Stomach (tissue), 9 donors: Measurements from ENCODE around the gene PLEKHG4B. TPM values are rescaled to one million over a fixed set of nuclear protein-coding genes. Genes with fewer than 3 reads are reported as not detected.

Source experiments
- DNase-seq, 2 donors: peaks; one replicate each; pipeline versions ENCODE4 v3.0.0 to v3.0.0-alpha.2; 2013 to 2019
- H3K27ac ChIP-seq, 5 donors: fragments of 200-600 bp in 4 of 5; sonication (generic) in 4 of 5; one replicate each; pipeline ENCODE4 v1.5.1; 2013 to 2019; ENCODE audit warnings: mild to moderate bottlenecking in 1 of 5, moderate library complexity in 1 of 5
- H3K27me3 ChIP-seq, 3 donors: fragments of 200-600 bp; sonication (generic); one replicate each; pipeline ENCODE4 v1.5.1; 2017 to 2019; ENCODE audit warnings: mixed run types in 1 of 3
- H3K36me3 ChIP-seq, 4 donors: fragments of 200-600 bp; sonication (generic); 1 replicate in 3 of 4; 2 replicates in 1 of 4; pipeline ENCODE4 v1.5.1; 2016 to 2019
- H3K4me1 ChIP-seq, 4 donors: fragments of 200-600 bp; sonication (generic); one replicate each; pipeline ENCODE4 v1.5.1; 2016 to 2019
- H3K4me3 ChIP-seq, 4 donors: fragments of 200-600 bp; sonication (generic) in 3 of 4; one replicate each; pipeline ENCODE4 v1.5.1; 2016 to 2019; ENCODE audit warnings: mild to moderate bottlenecking in 1 of 4
- H3K9me3 ChIP-seq, 4 donors: fragments of 200-600 bp; sonication (generic); one replicate each; pipeline ENCODE4 v1.5.1; 2016 to 2019
- EP300 ChIP-seq: sonication (generic); formaldehyde crosslinking; IDR thresholded peaks from one replicate; pipeline ENCODE4 v1.6.1; 2017; ENCODE audit warnings: antibody characterized with exemption
- POLR2A ChIP-seq, 4 donors: fragments of 450-650 bp; IDR thresholded peaks; one replicate each; pipeline ENCODE4 v1.6.1; 2016; ENCODE audit warnings: antibody characterized with exemption in 4 of 4, control low read depth in 2 of 4, mild to moderate bottlenecking in 1 of 4, moderate library complexity in 1 of 4
- POLR2AphosphoS5 ChIP-seq, 3 donors: sonication (generic); formaldehyde crosslinking; IDR thresholded peaks; one replicate each; pipeline ENCODE4 v1.6.1; 2016; ENCODE audit warnings: antibody characterized with exemption in 3 of 3
- WGBS, 5 donors: extraction: QIAGEN DNeasy Blood & Tissue Kit in 3 of 5; methylation state at CpG; one replicate each; pipeline versions ENCODE4 v1.1.5 to v1.1.7; 2013 to 2018; 5-methylcytosine and 5-hydroxymethylcytosine counted together
- intact Hi-C: fragments of 100-400 bp; cut with DNase I; formaldehyde crosslinking; loops from one replicate; pipeline ENCODE4 v1.15.1; 2023; ENCODE audit warnings: low total_unique reads
- polyA plus RNA-seq, 3 donors: library from polyadenylated mRNA; stranded (reverse); fragments of 200-250 nt; gene quantifications; one replicate each; pipeline ENCODE4 v1.2.3, GENCODE V29; 2013
- total RNA-seq, 5 donors: library from RNA; depleted of rRNA; stranded (reverse); fragments of >200 nt; gene quantifications; one replicate each; pipeline versions ENCODE4 v1.1.0 to v1.2.3, GENCODE V29; 2014 to 2016
- TF ChIP-seq, protein P1 (sequence below), 7 experiments: fragments of 450-650 bp in 4 of 7; fragments of 200-600 bp in 3 of 7; sonication (generic) in 3 of 7; IDR thresholded peaks; one replicate each; pipeline ENCODE4 v1.5.1; 2016 to 2019; ENCODE audit warnings: antibody characterized with exemption in 7 of 7, control low read depth in 2 of 7, mild to moderate bottlenecking in 1 of 7
- donor health status: healthy with polysubstance abuse.
- donor health status: Bipolar disorder and iron deficiency.
- donor health status: healthy.

PLEKHG4B gene
- total and polyA plus RNA-seq, 8 donors, result 0.15 to 4.3 (median 1.8) TPM; not detected in 1

- TF ChIP-seq EP300 (no peak), POLR2A (IDR thresholded peaks at IDR 0.05) (no peak), POLR2AphosphoS5 (IDR thresholded peaks at IDR 0.05) (no peak)
- TF ChIP-seq, protein P1, sequence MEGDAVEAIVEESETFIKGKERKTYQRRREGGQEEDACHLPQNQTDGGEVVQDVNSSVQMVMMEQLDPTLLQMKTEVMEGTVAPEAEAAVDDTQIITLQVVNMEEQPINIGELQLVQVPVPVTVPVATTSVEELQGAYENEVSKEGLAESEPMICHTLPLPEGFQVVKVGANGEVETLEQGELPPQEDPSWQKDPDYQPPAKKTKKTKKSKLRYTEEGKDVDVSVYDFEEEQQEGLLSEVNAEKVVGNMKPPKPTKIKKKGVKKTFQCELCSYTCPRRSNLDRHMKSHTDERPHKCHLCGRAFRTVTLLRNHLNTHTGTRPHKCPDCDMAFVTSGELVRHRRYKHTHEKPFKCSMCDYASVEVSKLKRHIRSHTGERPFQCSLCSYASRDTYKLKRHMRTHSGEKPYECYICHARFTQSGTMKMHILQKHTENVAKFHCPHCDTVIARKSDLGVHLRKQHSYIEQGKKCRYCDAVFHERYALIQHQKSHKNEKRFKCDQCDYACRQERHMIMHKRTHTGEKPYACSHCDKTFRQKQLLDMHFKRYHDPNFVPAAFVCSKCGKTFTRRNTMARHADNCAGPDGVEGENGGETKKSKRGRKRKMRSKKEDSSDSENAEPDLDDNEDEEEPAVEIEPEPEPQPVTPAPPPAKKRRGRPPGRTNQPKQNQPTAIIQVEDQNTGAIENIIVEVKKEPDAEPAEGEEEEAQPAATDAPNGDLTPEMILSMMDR (IDR thresholded peaks at IDR 0.05), result no peak
- Histone ChIP-seq H3K4me3 (no peak overlapping the region), H3K27me3 (peaks cover 0 to 49% (median 26%) of the 10 kb centered on the region in 3 donors), H3K27ac (no peak overlapping the region), H3K9me3 (no peaks in the 10 kb centered on the region), H3K36me3 (no peaks in the 10 kb centered on the region), H3K4me1 (peaks cover 15 to 22% (median 19%) of the 10 kb centered on the region in 4 donors)
- intact Hi-C loops, result no loop called here
- no peak for DNase-seq
- 83 to 91% (median 90%) methylated on average over 8 of the region's 8 CpGs for WGBS, 5 donors
Measured at GRCh38 chr5:49953-50544, 41.9 kb upstream of the PLEKHG4B start.

DNA sequence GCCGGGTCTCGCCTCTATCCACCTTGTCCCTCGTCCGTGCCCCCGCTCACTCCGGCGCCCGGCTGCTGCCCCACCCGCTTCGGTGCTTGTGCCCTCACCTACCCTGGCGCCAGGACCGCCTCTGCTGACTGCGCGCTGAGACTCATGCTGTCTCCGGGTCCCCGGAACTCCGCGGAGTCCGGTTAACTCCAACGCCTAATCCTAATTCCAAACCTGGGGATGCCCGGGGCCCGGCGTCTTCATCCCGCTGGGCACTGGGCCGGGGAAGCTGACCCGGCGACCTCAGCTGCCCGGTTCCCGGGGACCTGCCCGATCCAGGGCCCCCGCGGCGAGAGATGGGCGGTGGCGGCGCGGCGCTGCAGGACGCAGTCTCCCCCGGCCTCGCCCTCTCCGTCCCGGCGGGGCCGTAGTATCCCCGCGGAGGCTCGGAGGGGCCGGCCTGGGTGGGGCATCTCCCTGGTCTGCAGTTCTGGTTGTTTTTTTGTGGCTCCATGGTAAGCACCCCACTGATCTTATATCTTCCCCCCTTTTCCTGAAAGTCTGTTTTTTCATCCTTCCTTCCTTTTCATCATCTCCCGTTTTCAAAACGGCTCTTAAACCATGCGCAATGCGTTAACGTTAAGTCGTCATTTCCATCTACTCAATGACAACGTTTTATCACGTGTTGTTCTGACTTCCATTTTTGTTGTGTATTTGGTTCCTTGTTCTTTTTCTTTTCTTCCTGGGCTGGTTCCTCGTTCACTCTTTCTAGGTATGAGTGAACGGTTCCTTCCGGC, 41.1 kb upstream of the PLEKHG4B start:
- intact Hi-C loops, result no loop called here
- DNase-seq, result no peak
- peaks cover 0 to 53% (median 31%) of the 10 kb centered on the region in 3 donors for H3K27me3 ChIP-seq
- H3K36me3 ChIP-seq, result no peaks in the 10 kb centered on the region
- H3K27ac ChIP-seq, result no peak overlapping the region
- H3K9me3 ChIP-seq, result no peaks in the 10 kb centered on the region
- H3K4me1 ChIP-seq, result peaks cover 15 to 25% (median 20%) of the 10 kb centered on the region in 4 donors
- H3K4me3 ChIP-seq, result no peak overlapping the region
- TF ChIP-seq POLR2A (IDR thresholded peaks at IDR 0.05) (no peak), POLR2AphosphoS5 (IDR thresholded peaks at IDR 0.05) (no peak), EP300 (no peak)
- TF ChIP-seq, protein P1 (IDR thresholded peaks at IDR 0.05), result no peak
- 68 to 83% (median 79%) methylated on average over 47 to 60 of the region's 60 CpGs for WGBS, 5 donors

- intact Hi-C loops, result no loop called here
- H3K36me3 ChIP-seq, result no peaks in the 10 kb centered on the region
- no peak for DNase-seq
- WGBS, 5 donors, result 73 to 83% (median 82%) methylated on average over 24 of the region's 24 CpGs
- peaks cover 0 to 49% (median 31%) of the 10 kb centered on the region in 3 donors for H3K27me3 ChIP-seq
- no peak overlapping the region for H3K4me3 ChIP-seq
- no peaks in the 10 kb centered on the region for H3K9me3 ChIP-seq
- H3K4me1 ChIP-seq, result peaks cover 15 to 25% (median 20%) of the 10 kb centered on the region in 4 donors
- no peak overlapping the region for H3K27ac ChIP-seq
- TF ChIP-seq POLR2A (IDR thresholded peaks at IDR 0.05) (no peak), POLR2AphosphoS5 (IDR thresholded peaks at IDR 0.05) (no peak)
Measured at GRCh38 chr5:51500-51823, 40.5 kb upstream of the PLEKHG4B start.

GRCh38 chr5:53381-54174, 38.4 kb upstream of the PLEKHG4B start:
- Histone ChIP-seq H3K4me1 (peaks cover 15 to 25% (median 20%) of the 10 kb centered on the region in 4 donors), H3K36me3 (no peaks in the 10 kb centered on the region), H3K9me3 (no peaks in the 10 kb centered on the region), H3K27ac (peak overlapping the region in 1 of 5 donors; percentile 46), H3K4me3 (peak overlapping the region; percentile 60 to 75 (median 62)), H3K27me3 (peaks cover 0 to 48% (median 31%) of the 10 kb centered on the region in 3 donors)
- WGBS, 5 donors, result 1 to 3% (median 1%) methylated on average over 50 to 84 of the region's 84 CpGs
- intact Hi-C loops, result no loop called here
- TF ChIP-seq EP300, result no peak
- TF ChIP-seq POLR2AphosphoS5 (IDR thresholded peaks at IDR 0.05), result no peak
- no peak for TF ChIP-seq POLR2A (IDR thresholded peaks at IDR 0.05)
- TF ChIP-seq, protein P1 (IDR thresholded peaks at IDR 0.05), result peak in 1 of 7 experiments; percentile 9
- DNase-seq, result peak; percentile 73 to 84
